Keratinocyte (primary cell): ENCODE measurements around the gene EVC. TPM values are rescaled to one million over a fixed set of nuclear protein-coding genes. Genes with fewer than 3 reads are reported as not detected.

Experiments used
- DNase-seq: peaks from one replicate; pipeline ENCODE4 v3.0.0-alpha.2; 2011; ENCODE audit warnings: low read depth, missing footprints, low spot score
- FAIRE-seq: peaks from 2 replicates; lab custom pipeline; 2011; peaks lifted over from hg19 to GRCh38; lab: Jason Lieb, UNC
- H2AFZ ChIP-seq: 2 replicates; pipeline ENCODE4 v1.6.0; 2012; ENCODE audit warnings: low read length, control low read depth, inconsistent platforms; ENCODE audit not compliant: control insufficient read depth
- H3K27ac ChIP-seq: 2 replicates; pipeline ENCODE4 v1.5.1; 2011; ENCODE audit warnings: low read length; ENCODE audit not compliant: control insufficient read depth, insufficient read depth
- H3K27me3 ChIP-seq: 3 replicates; pipeline ENCODE4 v1.6.0; 2011; ENCODE audit warnings: low read length; ENCODE audit not compliant: control insufficient read depth, insufficient read depth; ENCODE audit errors: extremely low read depth
- H3K36me3 ChIP-seq, 2 experiments: 2 replicates in 1 of 2; 3 replicates in 1 of 2; pipeline ENCODE4 v1.5.1; 2011; ENCODE audit warnings: low read length in 2 of 2, mild to moderate bottlenecking in 1 of 2; ENCODE audit not compliant: control insufficient read depth in 2 of 2, insufficient read depth in 2 of 2; ENCODE audit errors: extremely low read depth in 1 of 2
- H3K4me1 ChIP-seq: 3 replicates; pipeline ENCODE4 v1.5.1; 2011; ENCODE audit warnings: low read length; ENCODE audit not compliant: control insufficient read depth, insufficient read depth; ENCODE audit errors: extremely low read depth
- H3K4me2 ChIP-seq: 3 replicates; pipeline ENCODE4 v1.6.0; 2011; ENCODE audit warnings: low read depth, low read length; ENCODE audit not compliant: control insufficient read depth, insufficient read depth; ENCODE audit errors: extremely low read depth
- H3K4me3 ChIP-seq, 3 experiments: fragments of 200-600 bp in 1 of 3; sonication (generic) in 1 of 3; 2 replicates in 2 of 3; 3 replicates in 1 of 3; pipeline ENCODE4 v1.5.1; 2011 to 2016; ENCODE audit warnings: low read length in 3 of 3, mild to moderate bottlenecking in 3 of 3, control low read depth in 2 of 3, inconsistent platforms in 1 of 3, low read depth in 1 of 3, mixed read lengths in 1 of 3, mixed run types in 1 of 3, moderate library complexity in 1 of 3; ENCODE audit not compliant: control insufficient read depth in 2 of 3, insufficient read depth in 2 of 3; ENCODE audit errors: extremely low read depth in 1 of 3
- H3K79me2 ChIP-seq: 2 replicates; pipeline ENCODE4 v1.6.0; 2012; ENCODE audit warnings: low read length; ENCODE audit not compliant: control insufficient read depth, insufficient read depth
- H3K9ac ChIP-seq: 3 replicates; pipeline ENCODE4 v1.6.0; 2011; ENCODE audit warnings: low read length; ENCODE audit not compliant: control insufficient read depth, insufficient read depth; ENCODE audit errors: extremely low read depth
- H3K9me1 ChIP-seq: 3 replicates; pipeline ENCODE4 v1.6.0; 2011; ENCODE audit warnings: low read length; ENCODE audit not compliant: control insufficient read depth, insufficient read depth; ENCODE audit errors: extremely low read depth
- H3K9me3 ChIP-seq: 2 replicates; pipeline ENCODE4 v1.5.1; 2012; ENCODE audit warnings: low read depth, low read length; ENCODE audit not compliant: control insufficient read depth
- H4K20me1 ChIP-seq: 3 replicates; pipeline ENCODE4 v1.6.0; 2011; ENCODE audit warnings: low read length; ENCODE audit not compliant: control insufficient read depth, insufficient read depth; ENCODE audit errors: extremely low read depth
- CTCF ChIP-seq, 3 experiments: IDR thresholded peaks in 1 of 3; conservative IDR thresholded peaks in 1 of 3; optimal IDR thresholded peaks in 1 of 3; 2 replicates in 2 of 3; 3 replicates in 1 of 3; pipeline versions ENCODE3 to v1.5.1; 2011; ENCODE audit warnings: low read length in 3 of 3, mild to moderate bottlenecking in 3 of 3, moderate library complexity in 2 of 3, control low read depth in 1 of 3, inconsistent platforms in 1 of 3; ENCODE audit not compliant: insufficient read depth in 2 of 3; ENCODE audit errors: extremely low read depth in 1 of 3
- EZH2 ChIP-seq: IDR thresholded peaks from one replicate; pipeline ENCODE4 v1.6.1; 2012; ENCODE audit warnings: inconsistent platforms, mild to moderate bottlenecking, low read length, moderate library complexity
- dilution Hi-C: fragments of 300-500 bp; cut with MboI; formaldehyde crosslinking; loops from one replicate; pipeline ENCODE4 v1.7.0; 2020; ENCODE audit warnings: low sequenced_read_pairs; ENCODE audit not compliant: extremely low pct_ligation_motif_present
- polyA plus RNA-seq, 5 experiments: library from polyadenylated mRNA; depleted of rRNA in 3 of 5; stranded (reverse) in 3 of 5; stranded (forward) in 1 of 5; unstranded in 1 of 5; fragments of >200 nt; gene quantifications; 1 replicate in 1 of 5; 2 replicates in 3 of 5; 3 replicates in 1 of 5; pipeline versions ENCODE4 v1.2.1 to v1.2.3, GENCODE V29; 2011 to 2012; ENCODE audit warnings: missing spikeins in 2 of 5, low read depth in 1 of 5, low replicate concordance in 1 of 5

EVC gene
- polyA plus RNA-seq, 1 donor (not counting 4 experiments of a cell fraction or from before 2014, with no cell fraction given), result 7.3 TPM

DNA sequence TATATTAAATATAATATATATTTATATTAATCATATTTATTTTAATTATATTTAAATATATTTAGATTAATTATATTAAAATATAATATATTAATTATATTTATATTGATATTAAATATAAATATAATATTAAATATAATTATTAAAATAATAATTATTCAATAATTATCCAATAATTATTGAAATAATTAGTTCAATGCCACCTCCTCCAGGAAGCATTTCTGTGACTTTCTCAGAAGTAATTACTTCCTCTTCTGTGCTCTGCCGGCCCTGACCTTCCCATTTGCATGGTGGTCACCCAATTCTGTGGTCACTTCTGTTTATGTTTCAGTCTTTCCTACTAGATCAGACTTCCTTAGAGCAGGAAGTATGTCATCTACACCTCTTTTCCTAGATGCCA lies 48.4 kb upstream of the EVC start:
- no peak overlapping the region for H3K4me2 ChIP-seq
- H3K79me2 ChIP-seq, result no peaks in the 10 kb centered on the region
- no peak overlapping the region for H3K4me3 ChIP-seq
- no peak overlapping the region for H3K9ac ChIP-seq
- dilution Hi-C loops, result no loop called here
- H3K36me3 ChIP-seq, result peaks cover 7 to 31% of the 10 kb centered on the region in 2 experiments
- TF ChIP-seq EZH2 (no peak), CTCF (optimal IDR thresholded peaks at IDR 0.05 in 1 of 3, IDR thresholded peaks at IDR 0.05 in 1 of 3, conservative IDR thresholded peaks at IDR 0.05 in 1 of 3; ENCODE audit: extremely low read depth in 1 of 3, insufficient read depth in 2 of 3, low read length in 3 of 3) (no peak)
- no peaks in the 10 kb centered on the region for H3K9me3 ChIP-seq
- peaks cover 3% of the 10 kb centered on the region for H3K4me1 ChIP-seq
- H3K27ac ChIP-seq, result no peak overlapping the region
- FAIRE-seq (no peak), DNase-seq (no peak)
- H3K27me3 ChIP-seq, result no peaks in the 10 kb centered on the region
- no peaks in the 10 kb centered on the region for H4K20me1 ChIP-seq
- no peak overlapping the region for H2AFZ ChIP-seq
- H3K9me1 ChIP-seq, result no peaks in the 10 kb centered on the region

- H3K9me3 ChIP-seq, result no peaks in the 10 kb centered on the region
- no peaks in the 10 kb centered on the region for H4K20me1 ChIP-seq
- H3K36me3 ChIP-seq, result peaks cover 7 to 30% of the 10 kb centered on the region in 2 experiments
- FAIRE-seq (no peak), DNase-seq (no peak)
- H3K9ac ChIP-seq, result no peak overlapping the region
- no peak overlapping the region for H3K4me2 ChIP-seq
- TF ChIP-seq EZH2 (no peak), CTCF (optimal IDR thresholded peaks at IDR 0.05 in 1 of 3, IDR thresholded peaks at IDR 0.05 in 1 of 3, conservative IDR thresholded peaks at IDR 0.05 in 1 of 3; ENCODE audit: extremely low read depth in 1 of 3, insufficient read depth in 2 of 3, low read length in 3 of 3) (no peak)
- no peak overlapping the region for H2AFZ ChIP-seq
- no peaks in the 10 kb centered on the region for H3K9me1 ChIP-seq
- dilution Hi-C loops, result no loop called here
- H3K4me1 ChIP-seq, result peaks cover 3% of the 10 kb centered on the region
- H3K27me3 ChIP-seq, result no peaks in the 10 kb centered on the region
- H3K4me3 ChIP-seq, result no peak overlapping the region
- H3K27ac ChIP-seq, result no peak overlapping the region
- H3K79me2 ChIP-seq, result peaks cover 3% of the 10 kb centered on the region
These were observed 46.2 kb upstream of the EVC start for GRCh38 chr4:5664778-5665177.
